ENCODE data around the gene SEMA5A.

GRCh38 chr5:9505225-9505624, 40.6 kb downstream of the SEMA5A start:
- TF ChIP-seq USF1 (IDR thresholded peaks at IDR 0.05; ENCODE audit: borderline replicate concordance, low read depth) (no peak), ZBTB33 (IDR thresholded peaks at IDR 0.05; ENCODE audit: borderline replicate concordance, low read depth) (no peak), POLR2AphosphoS5 (IDR thresholded peaks at IDR 0.05; ENCODE audit: low read depth, low read length) (no peak)
